ENCODE results near the gene IZUMO4.
"Not testable (repeated sequence)": the region's sequence is repeated elsewhere in the genome, so short reads cannot be mapped to it uniquely, and the experiment has no call there.

IZUMO4 gene

DNA sequence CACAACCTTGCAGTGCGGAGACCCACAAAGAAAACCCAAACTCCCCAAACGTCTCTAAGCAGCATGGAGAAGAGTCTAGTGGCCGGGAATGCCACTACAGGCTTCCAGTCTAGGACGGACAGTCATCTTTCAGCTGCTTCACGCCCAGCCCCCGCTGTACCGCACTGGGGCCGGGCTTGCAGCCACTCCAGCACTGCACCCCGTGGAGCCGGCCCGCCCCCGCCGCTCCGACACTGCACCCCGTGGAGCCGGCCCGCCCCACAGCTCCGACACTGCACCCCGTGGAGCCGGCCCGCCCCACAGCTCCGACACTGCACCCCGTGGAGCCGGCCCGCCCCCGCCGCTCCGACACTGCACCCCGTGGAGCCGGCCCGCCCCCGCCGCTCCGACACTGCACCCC is 31.5 kb downstream of the IZUMO4 start:
- H3K27me3 Mint-ChIP-seq; H3K4me3 Mint-ChIP-seq; H3K4me1 Mint-ChIP-seq (ENCODE audit: low read depth); H3K9me3 Mint-ChIP-seq; H3K27ac Mint-ChIP-seq; intact Hi-C loops (cut with micrococcal nuclease): not testable (repeated sequence)
- peaks cover 98% of the 10 kb centered on the region for H3K36me3 Mint-ChIP-seq (ENCODE audit: low read depth)

- no peaks in the 10 kb centered on the region for H3K9me3 Mint-ChIP-seq
- intact Hi-C loops (cut with micrococcal nuclease) = no loop called here
- H3K27me3 Mint-ChIP-seq = no peaks in the 10 kb centered on the region
- no peak overlapping the region for H3K27ac Mint-ChIP-seq
- H3K4me1 Mint-ChIP-seq (ENCODE audit: low read depth) = no peaks in the 10 kb centered on the region
- H3K4me3 Mint-ChIP-seq = no peak overlapping the region
- H3K36me3 Mint-ChIP-seq (ENCODE audit: low read depth) = peaks cover 98% of the 10 kb centered on the region
Measured at GRCh38 chr19:2129022-2129421, 32.3 kb downstream of the IZUMO4 start.

- Mint-ChIP-seq H3K27me3 (no peaks in the 10 kb centered on the region), H3K36me3 (ENCODE audit: low read depth) (peaks cover 97% of the 10 kb centered on the region), H3K27ac (no peak overlapping the region), H3K4me3 (no peak overlapping the region), H3K4me1 (ENCODE audit: low read depth) (no peaks in the 10 kb centered on the region), H3K9me3 (no peaks in the 10 kb centered on the region)
- intact Hi-C loops (cut with micrococcal nuclease) = no loop called here
Measured at GRCh38 chr19:2129486-2129885, 32.8 kb downstream of the IZUMO4 start.

DNA sequence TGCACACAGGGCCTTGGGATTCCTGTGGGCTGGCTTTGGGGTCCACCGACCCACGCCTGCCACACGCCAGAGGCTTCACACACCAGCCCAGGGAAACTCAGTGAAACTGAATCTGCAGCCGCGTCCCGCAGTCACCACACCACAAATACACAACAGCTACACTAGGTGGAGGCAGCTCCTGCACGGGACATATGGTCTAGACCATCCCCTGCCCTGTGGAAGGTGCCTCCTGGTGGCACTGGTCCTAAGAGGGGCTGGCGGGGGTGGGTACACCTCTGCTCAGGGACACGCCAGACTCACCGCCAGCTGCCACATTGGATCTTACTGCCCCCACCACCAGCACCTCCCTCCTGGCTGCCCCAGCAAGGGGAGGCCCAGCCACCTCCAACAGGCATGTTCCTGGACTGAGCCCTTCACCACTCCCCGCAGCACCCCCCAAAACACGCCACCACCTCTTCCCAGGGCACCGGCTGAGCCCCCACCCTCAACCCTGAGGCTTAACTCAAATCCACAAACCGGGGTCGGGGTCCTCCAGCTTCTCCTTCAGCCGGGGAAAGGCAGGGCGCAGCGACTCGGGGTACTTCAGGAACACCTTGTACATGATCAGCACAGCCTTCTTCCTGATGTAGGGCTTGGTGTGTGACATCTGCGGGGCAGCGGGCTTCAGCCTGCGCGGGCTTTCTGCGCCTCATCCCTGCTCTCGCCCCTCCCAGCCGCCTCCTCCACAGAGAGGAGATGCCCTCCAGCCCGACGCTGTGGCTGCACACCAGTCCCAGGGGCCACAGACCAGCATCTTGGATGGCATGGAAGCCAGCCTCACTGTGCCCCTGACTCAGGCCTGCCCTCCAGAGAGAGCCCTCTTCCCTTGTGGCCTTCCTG is 33.4 kb downstream of the IZUMO4 start:
- Mint-ChIP-seq H3K27me3 (no peaks in the 10 kb centered on the region), H3K27ac (no peak overlapping the region), H3K36me3 (ENCODE audit: low read depth) (peaks cover 92% of the 10 kb centered on the region), H3K4me3 (no peak overlapping the region), H3K4me1 (ENCODE audit: low read depth) (no peaks in the 10 kb centered on the region), H3K9me3 (no peaks in the 10 kb centered on the region)
- intact Hi-C loops (cut with micrococcal nuclease) = no loop called here

DNA sequence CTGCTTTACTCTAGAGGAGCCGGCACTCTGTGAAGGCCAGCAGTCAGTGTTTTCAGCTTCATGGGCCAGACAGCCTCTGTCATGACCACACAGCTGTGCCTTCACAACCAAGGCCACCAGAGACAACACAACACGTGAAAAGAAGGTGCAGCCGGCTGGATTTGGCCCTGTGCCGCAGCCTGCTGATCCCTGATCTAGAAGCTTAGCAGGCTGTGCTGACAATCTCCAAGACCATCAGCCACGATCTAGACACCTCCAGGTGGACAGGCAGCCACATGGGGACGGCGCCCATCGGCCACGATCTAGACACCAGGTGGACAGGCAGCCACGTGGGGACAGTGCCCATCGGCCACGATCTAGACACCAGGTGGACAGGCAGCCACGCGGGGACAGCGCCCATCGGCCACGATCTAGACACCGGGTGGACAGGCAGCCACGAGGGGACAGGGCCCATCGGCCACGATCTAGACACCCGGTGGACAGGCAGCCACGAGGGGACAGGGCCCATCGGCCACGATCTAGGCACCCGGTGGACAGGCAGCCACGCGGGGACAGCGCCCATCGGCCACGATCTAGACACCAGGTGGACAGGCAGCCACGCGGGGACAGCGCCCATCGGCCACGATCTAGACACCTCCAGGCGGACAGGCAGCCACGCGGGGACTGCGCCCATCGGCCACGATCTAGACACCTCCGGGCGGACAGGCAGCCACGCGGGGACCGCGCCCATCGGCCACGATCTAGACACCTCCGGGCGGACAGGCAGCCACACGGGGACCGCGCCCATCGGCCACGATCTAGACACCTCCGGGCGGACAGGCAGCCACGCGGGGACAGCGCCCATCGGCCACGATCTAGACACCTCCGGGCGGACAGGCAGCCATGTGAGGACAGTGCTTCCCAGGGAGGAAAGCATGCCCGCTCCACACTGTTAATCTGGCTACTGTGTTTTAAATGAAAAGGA is 34.6 kb downstream of the IZUMO4 start:
- peaks cover 92% of the 10 kb centered on the region for H3K36me3 Mint-ChIP-seq (ENCODE audit: low read depth)
- H3K4me1 Mint-ChIP-seq (ENCODE audit: low read depth); H3K9me3 Mint-ChIP-seq; H3K27me3 Mint-ChIP-seq; H3K4me3 Mint-ChIP-seq; intact Hi-C loops (cut with micrococcal nuclease); H3K27ac Mint-ChIP-seq: not testable (repeated sequence)

DNA sequence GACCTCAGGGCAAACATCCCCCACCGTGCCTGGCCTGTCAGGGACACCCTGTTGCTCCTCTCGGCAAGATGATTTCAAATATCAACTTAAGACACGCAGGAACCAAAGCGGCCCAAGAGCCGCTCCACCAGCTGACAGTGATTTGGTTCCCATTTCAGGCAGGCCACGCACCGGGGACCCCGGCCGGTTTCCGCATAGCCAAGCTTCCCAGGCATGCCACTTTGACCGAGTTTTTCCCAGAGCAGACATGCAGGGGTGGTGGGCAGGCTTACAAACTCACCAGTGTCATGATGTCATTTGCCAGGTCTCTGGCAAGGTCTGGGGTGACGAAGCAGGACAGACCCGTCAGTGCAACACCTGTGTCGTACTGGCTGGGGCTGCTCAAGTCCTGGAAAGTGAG is 35.5 kb downstream of the IZUMO4 start:
- no peaks in the 10 kb centered on the region for H3K9me3 Mint-ChIP-seq
- no peaks in the 10 kb centered on the region for H3K27me3 Mint-ChIP-seq
- no peaks in the 10 kb centered on the region for H3K4me1 Mint-ChIP-seq (ENCODE audit: low read depth)
- no peak overlapping the region for H3K27ac Mint-ChIP-seq
- peaks cover 92% of the 10 kb centered on the region for H3K36me3 Mint-ChIP-seq (ENCODE audit: low read depth)
- intact Hi-C loops (cut with micrococcal nuclease) = no loop called here
- no peak overlapping the region for H3K4me3 Mint-ChIP-seq

DNA sequence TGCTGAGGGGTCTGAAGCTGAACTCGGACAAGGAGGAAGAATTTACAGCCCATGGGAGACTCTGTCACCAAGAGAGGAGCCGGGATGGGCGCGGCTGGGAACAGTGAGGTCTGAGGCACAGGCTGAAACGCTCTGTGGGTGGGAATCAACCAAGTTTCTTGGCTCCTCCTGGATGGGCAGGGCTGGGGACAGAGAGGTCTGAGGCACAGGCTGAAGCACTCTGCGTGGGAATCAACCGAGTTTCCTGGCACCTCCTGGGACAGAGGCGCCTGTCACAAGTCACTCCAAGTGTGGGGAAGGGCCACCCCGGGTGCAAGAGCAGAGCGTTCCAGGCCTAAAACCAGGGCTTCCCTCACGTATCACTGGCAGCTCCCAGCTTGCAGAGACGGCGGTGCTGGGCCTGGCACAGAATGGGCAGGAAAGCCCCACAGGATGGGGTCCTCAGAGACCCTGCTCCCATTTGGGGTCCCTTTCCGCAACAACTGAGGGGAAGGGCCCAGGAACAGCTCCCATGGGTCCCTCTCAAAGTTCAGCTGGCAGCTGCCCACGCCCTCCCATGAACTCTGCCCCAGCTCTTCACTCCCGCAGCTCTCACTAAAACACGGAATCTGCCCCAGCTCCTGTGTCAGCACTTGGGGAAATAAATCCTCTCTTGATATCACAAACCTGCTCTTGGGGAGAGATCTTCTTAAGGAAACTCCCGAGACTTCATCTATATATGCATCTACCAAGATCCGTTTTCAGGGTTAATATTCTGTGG is 36.2 kb downstream of the IZUMO4 start:
- Mint-ChIP-seq H3K27ac (no peak overlapping the region), H3K27me3 (no peaks in the 10 kb centered on the region), H3K9me3 (no peaks in the 10 kb centered on the region), H3K4me3 (no peak overlapping the region), H3K36me3 (ENCODE audit: low read depth) (peaks cover 92% of the 10 kb centered on the region), H3K4me1 (ENCODE audit: low read depth) (no peaks in the 10 kb centered on the region)
- intact Hi-C loops (cut with micrococcal nuclease) = no loop called here

GRCh38 chr19:2135474-2136402 is 39.0 kb downstream of the IZUMO4 start:
- Mint-ChIP-seq H3K36me3 (ENCODE audit: low read depth) (peaks cover 94% of the 10 kb centered on the region), H3K4me1 (ENCODE audit: low read depth) (no peaks in the 10 kb centered on the region), H3K4me3 (no peak overlapping the region), H3K27me3 (no peaks in the 10 kb centered on the region), H3K9me3 (no peaks in the 10 kb centered on the region), H3K27ac (no peak overlapping the region)
- intact Hi-C loops (cut with micrococcal nuclease) = no loop called here

- peaks cover 85% of the 10 kb centered on the region for H3K36me3 Mint-ChIP-seq (ENCODE audit: low read depth)
- intact Hi-C loops (cut with micrococcal nuclease) = no loop called here
- H3K27ac Mint-ChIP-seq = no peak overlapping the region
- no peaks in the 10 kb centered on the region for H3K4me1 Mint-ChIP-seq (ENCODE audit: low read depth)
- H3K27me3 Mint-ChIP-seq = no peaks in the 10 kb centered on the region
- no peak overlapping the region for H3K4me3 Mint-ChIP-seq
- no peaks in the 10 kb centered on the region for H3K9me3 Mint-ChIP-seq
Measured at GRCh38 chr19:2136796-2137195, 40.1 kb downstream of the IZUMO4 start.

DNA sequence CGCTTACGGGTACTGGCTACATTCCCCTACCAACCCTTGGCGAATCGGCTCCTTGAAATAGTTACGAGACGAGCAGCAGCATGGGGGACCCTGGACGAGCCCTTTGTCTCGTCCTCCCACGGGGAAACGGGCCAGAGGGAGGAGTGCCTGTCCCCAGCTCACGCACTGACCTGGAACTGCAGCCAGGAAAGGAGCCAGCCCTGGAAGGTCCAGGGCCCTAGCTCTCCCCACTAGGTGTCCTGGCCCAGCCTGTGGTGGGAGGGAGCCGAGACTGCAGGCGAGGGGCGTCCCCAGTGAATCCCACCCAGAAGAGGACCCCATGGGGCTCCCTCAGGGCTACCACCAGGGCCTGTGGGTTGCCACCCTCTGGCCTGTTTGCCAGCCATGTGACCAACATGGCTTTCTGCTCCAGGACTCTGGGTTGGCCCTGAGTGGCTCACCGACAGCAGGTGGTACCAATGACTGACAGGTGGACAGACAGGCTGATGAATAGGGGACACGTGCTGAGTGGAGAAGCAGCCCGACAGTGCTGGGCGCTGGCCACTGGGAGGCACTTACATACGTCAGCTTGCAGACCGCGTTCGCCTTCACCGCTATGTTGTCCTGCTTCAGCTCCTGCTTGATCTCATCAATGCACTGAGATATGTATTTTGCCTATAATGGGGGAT is 41.5 kb downstream of the IZUMO4 start:
- Mint-ChIP-seq H3K4me3 (no peak overlapping the region), H3K9me3 (no peaks in the 10 kb centered on the region), H3K27ac (no peak overlapping the region), H3K27me3 (no peaks in the 10 kb centered on the region), H3K36me3 (ENCODE audit: low read depth) (peaks cover 81% of the 10 kb centered on the region), H3K4me1 (ENCODE audit: low read depth) (peaks cover 4% of the 10 kb centered on the region)
- intact Hi-C loops (cut with micrococcal nuclease) = no loop called here

DNA sequence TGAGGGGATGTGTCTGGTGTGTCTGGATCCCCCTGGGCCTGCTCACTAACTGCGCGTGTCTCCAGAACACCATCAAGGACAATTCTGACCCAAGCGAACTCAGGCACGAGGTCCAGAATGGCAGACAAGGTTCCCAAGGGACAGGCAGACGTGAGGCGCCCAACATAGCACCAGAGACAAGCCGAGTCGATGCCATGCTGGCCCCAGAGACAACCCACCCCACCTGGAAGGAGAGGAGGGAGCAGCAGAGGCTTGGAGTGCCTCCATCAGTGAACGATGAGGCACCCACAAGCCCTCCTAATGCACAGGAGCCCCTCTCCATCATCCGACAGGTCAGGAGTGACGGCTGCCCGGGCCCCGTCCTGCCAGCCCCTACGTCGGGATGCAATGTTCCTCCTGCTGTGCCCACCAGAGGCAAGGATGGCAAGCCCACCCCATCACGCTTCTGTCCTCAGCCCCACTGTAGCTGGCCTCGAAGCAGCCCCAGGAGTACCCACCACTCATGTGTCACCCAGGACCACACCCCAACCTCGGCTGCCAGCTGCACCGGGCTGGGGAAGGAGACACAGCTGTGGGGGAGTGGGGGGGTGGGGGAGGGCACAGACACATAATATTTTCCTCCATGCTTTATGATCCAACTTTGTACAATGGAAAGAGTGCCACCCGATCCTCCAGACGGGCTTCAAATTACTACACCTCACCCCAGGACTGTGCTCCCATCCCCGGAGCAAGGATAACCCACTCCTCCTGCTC is 42.8 kb downstream of the IZUMO4 start:
- no peaks in the 10 kb centered on the region for H3K27me3 Mint-ChIP-seq
- H3K27ac Mint-ChIP-seq = no peak overlapping the region
- H3K4me1 Mint-ChIP-seq (ENCODE audit: low read depth) = peaks cover 4% of the 10 kb centered on the region
- no peaks in the 10 kb centered on the region for H3K9me3 Mint-ChIP-seq
- intact Hi-C loops (cut with micrococcal nuclease) = no loop called here
- H3K36me3 Mint-ChIP-seq (ENCODE audit: low read depth) = peaks cover 82% of the 10 kb centered on the region
- H3K4me3 Mint-ChIP-seq = no peak overlapping the region

DNA sequence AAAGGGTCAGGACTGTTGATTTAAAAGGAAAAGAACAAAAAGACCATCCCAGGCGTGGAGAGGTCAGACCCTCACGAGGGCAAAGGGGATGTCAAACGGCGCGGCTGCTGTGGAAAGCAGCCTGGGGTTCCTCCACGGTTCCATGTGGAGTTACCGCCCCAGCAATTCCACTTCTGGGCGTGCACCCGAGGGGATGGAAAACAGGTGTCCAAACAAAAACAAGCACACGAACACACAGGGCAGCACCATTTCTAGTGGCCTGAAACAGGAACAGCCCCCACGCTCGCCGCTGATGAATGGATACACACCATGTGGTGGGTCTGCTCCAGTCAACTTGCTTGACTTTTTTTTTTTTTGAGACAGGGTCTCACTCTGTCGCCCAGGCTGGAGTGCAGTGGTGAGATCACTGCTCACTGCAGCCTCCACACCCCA is 43.4 kb downstream of the IZUMO4 start:
- Mint-ChIP-seq H3K9me3 (no peaks in the 10 kb centered on the region), H3K27ac (no peak overlapping the region), H3K4me1 (ENCODE audit: low read depth) (peaks cover 9% of the 10 kb centered on the region), H3K36me3 (ENCODE audit: low read depth) (peaks cover 87% of the 10 kb centered on the region), H3K4me3 (no peak overlapping the region), H3K27me3 (no peaks in the 10 kb centered on the region)
- intact Hi-C loops (cut with micrococcal nuclease) = no loop called here

Measured in dendritic cell treated with granulocyte-macrophage colony-stimulating factor and Interleukin-4, amounts not matched to agents 40 ng/mL and 50 ng/mL, for 4 days (primary cell).